ENCODE results near the gene SLCO2B1.

- no peak for TF ChIP-seq POLR2A (IDR thresholded peaks at IDR 0.05)
- TF ChIP-seq CTCF (IDR thresholded peaks at IDR 0.05), result no peak
- no peak for TF ChIP-seq POLR2AphosphoS5 (IDR thresholded peaks at IDR 0.05)
Measured at GRCh38 chr11:75223954-75224643, 73.2 kb downstream of the SLCO2B1 start.

All from suprapubic skin (tissue), 4 donors.